Measurements from ENCODE around the gene ARHGEF7. TPM values are rescaled to one million over a fixed set of nuclear protein-coding genes. Genes with fewer than 3 reads are reported as not detected.
A peak's percentile ranks its signal among the peaks of the same experiment; 100 is the strongest.

Gene ARHGEF7
- total RNA-seq, 2 donors from 2014 or later = 57.9 to 97.3 TPM

DNA sequence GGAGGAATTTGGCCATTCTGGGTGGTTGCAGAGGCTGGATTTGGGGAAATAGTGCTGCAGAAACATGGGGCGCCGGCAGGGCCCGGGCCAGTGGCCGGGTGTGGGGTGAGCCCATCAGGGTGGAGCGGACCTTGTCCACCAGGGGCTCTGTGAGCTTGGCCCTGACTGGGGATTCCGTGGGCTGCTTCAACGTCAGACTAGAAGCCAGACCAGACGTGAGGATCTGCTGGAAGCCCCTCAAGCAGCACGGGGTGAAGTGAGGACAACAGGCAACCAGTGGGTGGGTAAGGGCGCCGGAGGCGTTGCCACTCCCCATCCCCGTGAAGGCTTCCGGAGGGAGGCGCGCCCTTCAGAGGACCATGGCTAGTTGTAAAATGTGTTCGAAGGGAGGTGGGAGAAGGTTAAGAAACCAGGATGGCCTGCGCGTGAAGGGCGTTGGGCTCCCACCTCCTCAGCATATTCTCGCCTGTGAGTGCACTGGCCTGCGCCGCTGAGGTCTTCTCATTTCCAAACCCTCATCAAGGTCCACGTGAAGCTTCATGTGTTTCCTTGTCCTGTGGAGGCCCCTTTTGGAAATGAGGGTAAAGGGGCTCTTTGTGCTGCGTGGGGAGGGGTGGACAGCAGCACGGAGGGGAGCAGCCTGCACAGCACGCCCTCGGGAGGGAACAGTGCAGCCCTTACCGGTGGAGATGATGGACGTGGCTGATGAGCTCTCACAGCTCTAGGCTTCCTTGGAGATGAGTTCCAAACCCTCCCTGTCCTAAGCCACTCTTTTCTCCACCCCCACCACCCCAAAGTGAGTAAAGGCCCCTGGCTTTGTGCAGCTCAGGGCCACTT, 213.7 kb downstream of the ARHGEF7 start:
- no peak overlapping the region for H3K27ac ChIP-seq
- DNase-seq (ENCODE audit: low spot score) = peak; percentile 1
- WGBS = 92% methylated on average over 30 of the region's 30 CpGs
- no peaks in the 10 kb centered on the region for H3K27me3 ChIP-seq (replicated peaks; ENCODE audit: insufficient read depth)
- no peaks in the 10 kb centered on the region for H3K36me3 ChIP-seq
- no peaks in the 10 kb centered on the region for H3K4me1 ChIP-seq (replicated peaks)
- no peak overlapping the region for H3K4me3 ChIP-seq
- H3K9me3 ChIP-seq = no peaks in the 10 kb centered on the region
- intact Hi-C loops (cut with DNase I) = no loop called here
- no peak for TF ChIP-seq POLR2AphosphoS5 (IDR thresholded peaks at IDR 0.05)
- TF ChIP-seq, protein P1, sequence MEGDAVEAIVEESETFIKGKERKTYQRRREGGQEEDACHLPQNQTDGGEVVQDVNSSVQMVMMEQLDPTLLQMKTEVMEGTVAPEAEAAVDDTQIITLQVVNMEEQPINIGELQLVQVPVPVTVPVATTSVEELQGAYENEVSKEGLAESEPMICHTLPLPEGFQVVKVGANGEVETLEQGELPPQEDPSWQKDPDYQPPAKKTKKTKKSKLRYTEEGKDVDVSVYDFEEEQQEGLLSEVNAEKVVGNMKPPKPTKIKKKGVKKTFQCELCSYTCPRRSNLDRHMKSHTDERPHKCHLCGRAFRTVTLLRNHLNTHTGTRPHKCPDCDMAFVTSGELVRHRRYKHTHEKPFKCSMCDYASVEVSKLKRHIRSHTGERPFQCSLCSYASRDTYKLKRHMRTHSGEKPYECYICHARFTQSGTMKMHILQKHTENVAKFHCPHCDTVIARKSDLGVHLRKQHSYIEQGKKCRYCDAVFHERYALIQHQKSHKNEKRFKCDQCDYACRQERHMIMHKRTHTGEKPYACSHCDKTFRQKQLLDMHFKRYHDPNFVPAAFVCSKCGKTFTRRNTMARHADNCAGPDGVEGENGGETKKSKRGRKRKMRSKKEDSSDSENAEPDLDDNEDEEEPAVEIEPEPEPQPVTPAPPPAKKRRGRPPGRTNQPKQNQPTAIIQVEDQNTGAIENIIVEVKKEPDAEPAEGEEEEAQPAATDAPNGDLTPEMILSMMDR (IDR thresholded peaks at IDR 0.05) = no peak
- TF ChIP-seq POLR2A (IDR thresholded peaks at IDR 0.05) = no peak

DNA sequence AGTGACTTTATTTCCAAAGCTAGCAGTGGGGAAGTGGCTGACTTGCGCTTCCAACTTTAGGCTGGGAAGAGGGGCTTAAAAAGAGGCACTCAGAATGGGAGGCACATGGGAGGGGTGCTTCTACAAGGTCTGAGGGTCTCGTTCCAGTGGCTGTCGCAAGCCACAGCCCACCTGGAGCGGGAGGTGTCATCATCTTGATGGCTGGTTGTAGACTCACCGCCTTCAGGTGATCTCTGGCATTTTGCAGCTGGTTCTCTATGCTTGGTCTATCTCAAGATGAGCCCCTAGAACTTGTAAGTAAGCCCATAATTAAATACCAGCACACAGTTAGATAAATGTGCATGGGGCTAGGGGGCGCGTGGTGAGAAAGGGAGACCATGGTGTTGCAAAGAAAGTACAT, 214.5 kb downstream of the ARHGEF7 start:
- no peak for DNase-seq (ENCODE audit: low spot score)
- Histone ChIP-seq H3K4me1 (replicated peaks) (no peaks in the 10 kb centered on the region), H3K27ac (no peak overlapping the region), H3K9me3 (no peaks in the 10 kb centered on the region), H3K4me3 (no peak overlapping the region), H3K36me3 (no peaks in the 10 kb centered on the region), H3K27me3 (replicated peaks; ENCODE audit: insufficient read depth) (no peaks in the 10 kb centered on the region)
- 93% methylated on average over 7 of the region's 7 CpGs for WGBS
- intact Hi-C loops (cut with DNase I) = no loop called here
- TF ChIP-seq POLR2AphosphoS5 (IDR thresholded peaks at IDR 0.05) (no peak), POLR2A (IDR thresholded peaks at IDR 0.05) (no peak)
- TF ChIP-seq, protein P1 (IDR thresholded peaks at IDR 0.05) = no peak

DNA sequence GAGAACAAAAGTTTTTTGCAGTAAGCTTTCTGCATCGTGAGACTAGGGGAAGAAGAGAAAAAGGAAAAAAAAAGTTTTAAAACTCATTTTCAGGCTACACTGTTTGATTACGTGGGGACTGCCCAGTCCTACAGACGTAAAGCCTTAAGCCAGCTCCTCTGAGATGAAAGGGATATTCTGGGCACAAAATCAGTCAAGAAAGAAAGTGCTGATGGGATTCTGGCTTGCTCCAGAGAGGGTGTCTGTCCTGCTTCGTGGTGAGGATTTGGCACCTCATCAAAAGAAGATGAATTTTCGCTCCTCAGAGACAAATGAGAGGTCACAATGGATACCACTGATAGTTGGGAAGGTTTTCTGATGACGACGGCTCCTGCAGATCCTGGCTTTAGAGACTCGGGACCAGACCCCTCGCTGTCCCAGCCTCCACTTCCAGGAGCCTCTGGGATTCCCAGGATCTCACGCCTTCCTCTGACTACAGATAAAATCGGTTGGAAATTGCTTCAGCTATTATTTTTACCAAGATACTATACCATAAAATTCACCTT, 215.0 kb downstream of the ARHGEF7 start:
- DNase-seq (ENCODE audit: low spot score) = peak; percentile 2
- TF ChIP-seq POLR2A (IDR thresholded peaks at IDR 0.05) (no peak), POLR2AphosphoS5 (IDR thresholded peaks at IDR 0.05) (no peak)
- TF ChIP-seq, protein P1 (IDR thresholded peaks at IDR 0.05) = no peak

DNA sequence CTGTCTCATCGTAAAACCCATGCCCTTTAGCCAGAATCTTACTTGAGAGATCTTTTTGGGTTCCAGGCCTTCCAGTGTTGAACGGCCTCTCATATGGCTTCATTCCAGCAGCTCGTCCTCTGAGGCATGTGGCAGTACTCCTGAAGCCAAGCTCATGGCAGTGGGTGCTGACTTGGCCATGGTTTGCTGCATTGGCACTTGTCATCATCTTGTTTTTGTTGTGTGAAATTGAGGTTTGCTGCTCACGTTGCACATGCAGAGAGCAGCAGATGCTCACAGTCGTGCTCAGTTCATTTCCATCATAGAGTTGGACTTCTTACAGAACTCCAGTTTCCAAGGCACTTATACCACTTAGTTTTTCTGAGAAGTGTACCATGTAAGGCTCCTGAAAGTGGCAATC, 220.2 kb downstream of the ARHGEF7 start:
- peak; percentile 2 for DNase-seq (ENCODE audit: low spot score)
- Histone ChIP-seq H3K27me3 (replicated peaks; ENCODE audit: insufficient read depth) (no peaks in the 10 kb centered on the region), H3K36me3 (no peaks in the 10 kb centered on the region), H3K27ac (no peak overlapping the region), H3K4me3 (no peak overlapping the region), H3K4me1 (replicated peaks) (no peaks in the 10 kb centered on the region), H3K9me3 (no peaks in the 10 kb centered on the region)
- no peak for TF ChIP-seq POLR2AphosphoS5 (IDR thresholded peaks at IDR 0.05)
- TF ChIP-seq, protein P1 (IDR thresholded peaks at IDR 0.05) = no peak
- TF ChIP-seq POLR2A (IDR thresholded peaks at IDR 0.05) = no peak
- WGBS = 51% methylated on average over 5 of the region's 5 CpGs
- intact Hi-C loops (cut with DNase I) = no loop called here

More for the DNA sequence above, 215.0 kb downstream of the ARHGEF7 start:
- H3K27me3 ChIP-seq (replicated peaks; ENCODE audit: insufficient read depth) = no peaks in the 10 kb centered on the region
- 50% methylated on average over 11 of the region's 11 CpGs for WGBS
- H3K4me3 ChIP-seq = no peak overlapping the region
- no peak overlapping the region for H3K27ac ChIP-seq
- no peaks in the 10 kb centered on the region for H3K36me3 ChIP-seq
- H3K4me1 ChIP-seq (replicated peaks) = no peaks in the 10 kb centered on the region
- H3K9me3 ChIP-seq = no peaks in the 10 kb centered on the region
- intact Hi-C loops (cut with DNase I) = no loop called here

DNA sequence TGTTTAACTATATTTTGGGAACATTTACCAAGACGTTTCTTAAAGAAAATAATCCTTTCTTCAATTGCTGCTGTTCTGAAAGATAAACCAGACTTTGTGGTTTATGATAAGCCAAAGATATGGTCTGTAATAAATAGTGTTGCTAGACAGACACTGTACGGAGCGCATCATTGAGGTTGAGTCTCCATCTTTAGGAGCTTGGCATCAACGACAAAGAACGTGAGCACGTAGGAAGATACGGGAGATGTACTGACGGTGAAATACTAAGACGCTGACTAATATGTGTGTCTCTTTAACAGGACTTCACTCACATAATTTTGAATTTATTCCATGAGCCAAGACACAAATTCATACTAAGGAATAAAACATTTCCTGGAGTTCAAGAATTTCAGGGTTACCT, 221.6 kb downstream of the ARHGEF7 start:
- DNase-seq (ENCODE audit: low spot score) = peak; percentile 0
- Histone ChIP-seq H3K27ac (no peak overlapping the region), H3K4me3 (no peak overlapping the region), H3K36me3 (no peaks in the 10 kb centered on the region), H3K9me3 (no peaks in the 10 kb centered on the region), H3K4me1 (replicated peaks) (no peaks in the 10 kb centered on the region), H3K27me3 (replicated peaks; ENCODE audit: insufficient read depth) (no peaks in the 10 kb centered on the region)
- intact Hi-C loops (cut with DNase I) = no loop called here
- no peak for TF ChIP-seq POLR2A (IDR thresholded peaks at IDR 0.05)
- TF ChIP-seq, protein P1 (IDR thresholded peaks at IDR 0.05) = no peak
- no peak for TF ChIP-seq POLR2AphosphoS5 (IDR thresholded peaks at IDR 0.05)
- 89% methylated on average over 9 of the region's 9 CpGs for WGBS
